Stimulated activated CD8-positive, alpha-beta memory T cell treated with anti-CD3 and anti-CD28 coated beads, Interleukin-7, amount 100 ng/mL, for 4 hours (primary cell): ENCODE data around the gene INTS1.
A peak's percentile ranks its signal among the peaks of the same experiment; 100 is the strongest.
"Not testable (repeated sequence)": the region's sequence is repeated elsewhere in the genome, so short reads cannot be mapped to it uniquely, and the experiment has no call there.

ENCODE experiments used
- DNase-seq, 2 donors: peaks; one replicate each; pipeline ENCODE4 v3.0.0-alpha.2; 2020; ENCODE audit warnings: low read depth in 2 of 2

INTS1 gene

DNA sequence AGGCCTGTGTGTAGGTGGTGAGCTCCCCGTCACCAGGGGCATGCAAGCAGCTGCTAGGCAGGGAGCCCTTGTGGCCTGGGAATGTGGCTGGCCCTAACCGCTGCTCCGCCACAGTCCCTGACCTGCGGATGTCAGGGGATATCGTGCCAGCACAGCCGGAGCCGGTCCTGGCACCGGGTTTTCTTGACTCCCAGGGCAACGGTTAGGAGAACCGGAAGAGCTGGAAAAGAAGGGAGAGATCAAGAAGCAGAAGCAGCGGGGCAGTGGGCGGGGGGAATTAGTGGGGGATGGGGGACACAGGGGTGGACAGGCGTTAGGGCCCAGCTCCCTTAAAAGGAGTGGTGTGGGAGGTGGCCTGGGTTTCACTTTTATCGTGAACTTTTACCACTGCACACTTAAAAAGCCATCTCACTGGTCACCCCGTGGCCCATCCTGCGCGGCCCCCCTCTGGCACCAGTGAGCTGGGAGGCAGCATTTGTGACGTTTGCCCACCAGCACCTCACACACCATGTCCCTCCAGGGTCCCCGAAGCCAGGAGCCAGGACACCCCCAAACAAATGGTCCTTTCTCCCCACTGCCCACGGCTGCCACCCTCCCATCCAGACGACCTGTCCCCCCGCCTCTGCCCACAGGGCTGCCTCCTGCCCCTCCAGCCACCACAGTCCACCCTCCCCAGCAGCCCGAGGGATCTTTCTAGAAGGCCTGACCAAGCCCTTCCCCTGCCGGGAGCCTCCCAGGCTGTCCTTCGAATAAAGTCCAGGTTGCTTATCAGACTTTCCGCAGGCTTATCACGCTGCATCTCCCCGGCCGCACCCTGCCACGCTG, 43.2 kb downstream of the INTS1 start:
- DNase-seq, result no peak

GRCh38 chr7:1459920-1460820, 44.0 kb downstream of the INTS1 start:
- no peak for DNase-seq

- DNase-seq, result peak; percentile 91 to 95
These were observed 44.7 kb downstream of the INTS1 start for GRCh38 chr7:1459512-1459892.

DNA sequence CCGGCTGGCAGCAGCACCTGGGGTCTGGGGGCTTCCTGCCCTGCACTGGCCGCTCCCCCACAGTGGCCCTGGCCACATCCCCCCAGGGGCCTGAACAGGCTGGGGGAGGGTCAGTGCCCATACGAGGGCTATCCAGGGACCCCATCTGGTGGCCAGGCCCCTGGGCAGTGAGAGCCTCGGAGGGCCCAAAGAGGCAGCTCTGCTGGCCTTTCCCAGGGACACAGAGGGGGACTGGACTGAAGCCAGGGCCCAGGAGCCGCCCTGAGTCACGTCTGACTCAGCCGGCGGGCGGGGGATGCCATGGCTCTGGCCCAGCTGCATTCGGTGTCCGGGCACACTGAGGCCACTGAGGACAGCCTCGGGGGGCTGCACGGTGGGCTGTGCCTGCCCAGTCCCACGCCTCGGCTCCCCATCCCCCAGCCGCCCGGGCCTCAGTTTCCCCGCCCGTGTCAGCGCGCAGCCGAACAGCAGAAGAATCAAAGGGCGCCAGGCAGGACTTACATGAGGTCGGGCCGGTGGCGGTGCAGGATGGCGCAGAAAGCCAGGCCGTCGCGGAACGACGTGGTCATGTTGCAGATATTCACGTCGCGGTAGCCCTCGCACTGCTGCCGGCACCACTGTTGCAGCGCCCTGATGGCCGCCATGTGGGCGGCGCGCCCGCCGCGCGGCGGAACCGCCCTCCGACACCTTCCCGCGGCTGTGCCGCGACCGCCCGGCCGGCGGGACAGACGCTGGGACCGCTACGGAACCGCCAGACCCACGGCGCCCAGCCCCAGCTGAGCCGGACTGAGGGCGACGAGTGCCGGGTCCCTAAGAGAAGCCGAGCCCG, 45.3 kb downstream of the INTS1 start, which contains the start of gene MICALL2:
MICALL2 (minus strand) TSS at position 788 of the 829 bp plus-strand sequence; CDS start at position 644, 144 bp downstream.
- DNase-seq, result no peak

GRCh38 chr7:1457949-1458682, 46.1 kb downstream of the INTS1 start:
- DNase-seq, result no peak

GRCh38 chr7:1457059-1457948, 46.9 kb downstream of the INTS1 start:
- DNase-seq, result no peak

DNA sequence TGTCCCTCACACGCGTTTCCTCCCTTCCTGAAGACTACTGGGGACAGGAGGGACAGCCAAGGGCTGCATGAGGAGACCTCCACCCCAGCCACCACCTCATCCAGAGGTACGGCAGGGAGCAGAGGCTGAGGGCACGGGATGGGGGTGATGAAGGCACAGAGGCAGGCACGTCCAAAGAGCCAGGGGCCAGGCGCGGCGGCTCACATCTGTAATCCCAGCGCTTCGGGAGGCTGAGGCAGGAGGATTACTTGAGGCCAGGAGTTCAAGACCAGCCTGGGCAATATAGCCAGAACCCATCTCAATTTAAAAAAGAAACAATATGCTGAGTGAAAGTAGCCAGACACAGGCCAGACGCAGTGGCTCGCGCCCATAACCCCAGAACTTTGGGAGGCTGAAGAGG, 48.2 kb downstream of the INTS1 start:
- DNase-seq, result no peak

DNA sequence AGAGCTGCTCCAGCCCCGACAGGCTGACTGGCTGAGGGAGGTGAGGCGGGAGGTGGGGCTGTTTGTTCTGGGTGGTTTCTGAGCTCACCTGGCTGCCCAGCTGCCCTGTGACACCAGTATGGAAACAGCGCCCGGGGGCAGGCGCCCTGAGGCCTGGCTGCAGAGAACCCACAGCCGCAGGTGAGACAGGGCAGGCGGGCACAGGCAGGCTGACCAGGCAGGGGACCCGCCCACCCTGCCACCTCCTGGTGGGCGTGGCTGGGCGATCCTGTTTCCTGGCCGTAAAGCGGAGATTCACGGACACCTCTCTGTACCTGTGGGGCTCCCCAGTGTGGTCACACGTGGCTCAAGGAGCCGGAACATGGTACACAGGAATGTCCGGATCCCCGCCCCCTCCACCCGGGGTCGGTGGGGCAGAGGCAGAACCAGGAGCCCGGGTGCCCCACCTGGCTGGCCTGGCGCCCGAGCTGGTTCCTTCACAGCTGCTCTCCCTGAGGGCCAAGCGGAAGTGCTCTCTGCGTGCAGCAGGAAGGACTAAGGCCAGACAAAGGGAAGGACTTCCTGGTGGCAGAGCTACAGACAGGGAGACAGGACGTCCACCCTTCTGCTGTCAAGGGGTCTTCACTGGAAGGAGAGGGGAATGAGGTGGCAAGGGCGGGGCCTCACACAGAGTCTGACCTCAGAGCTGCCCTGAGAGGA, 48.8 kb downstream of the INTS1 start:
- no peak for DNase-seq

- DNase-seq, result no peak
These were observed 49.6 kb downstream of the INTS1 start for GRCh38 chr7:1454542-1454941.

DNA sequence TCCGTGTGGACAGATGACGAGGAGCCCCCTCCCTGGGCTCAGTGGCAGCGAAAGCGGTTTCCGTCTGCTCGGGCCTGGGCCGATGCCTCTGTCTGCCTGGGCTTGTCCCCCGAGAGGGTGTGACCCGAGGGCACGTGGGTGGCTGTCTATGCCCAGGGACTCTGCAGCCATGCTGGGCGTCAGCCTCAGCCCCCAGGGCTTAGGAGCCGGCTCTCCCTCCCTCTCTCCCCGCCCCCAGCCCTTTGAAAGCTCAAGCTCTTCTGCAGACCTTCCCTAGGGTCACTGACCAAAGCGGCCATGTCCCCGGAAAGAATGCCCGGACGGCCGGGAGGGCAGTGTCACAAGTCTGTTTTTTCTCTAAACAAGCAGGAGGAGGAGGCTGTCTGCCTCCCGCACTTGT, 52.0 kb downstream of the INTS1 start:
- no peak for DNase-seq

- no peak for DNase-seq
These were observed 53.2 kb downstream of the INTS1 start for GRCh38 chr7:1450987-1451386.

DNA sequence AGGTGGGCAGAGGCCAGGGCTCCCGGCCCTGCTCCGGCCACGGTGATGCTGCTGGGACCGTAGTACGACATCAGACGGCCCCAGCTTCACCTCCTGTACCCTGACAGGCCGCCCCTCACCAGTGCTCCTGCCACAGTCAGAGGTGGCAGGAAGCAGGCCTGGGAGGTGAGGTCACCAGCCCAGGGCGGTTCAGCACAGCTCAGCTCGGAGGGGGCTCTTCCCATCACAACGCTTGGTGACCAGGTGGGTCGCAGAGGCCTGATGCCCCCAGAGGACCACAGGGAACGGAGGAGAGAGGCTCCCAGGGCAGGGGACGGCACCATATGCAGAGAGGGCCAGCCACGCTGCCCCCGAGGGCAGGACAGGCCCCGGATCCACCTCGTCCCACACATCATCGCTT, 53.8 kb downstream of the INTS1 start:
- no peak for DNase-seq

GRCh38 chr7:1449951-1450350, 54.2 kb downstream of the INTS1 start:
- DNase-seq, result no peak

DNA sequence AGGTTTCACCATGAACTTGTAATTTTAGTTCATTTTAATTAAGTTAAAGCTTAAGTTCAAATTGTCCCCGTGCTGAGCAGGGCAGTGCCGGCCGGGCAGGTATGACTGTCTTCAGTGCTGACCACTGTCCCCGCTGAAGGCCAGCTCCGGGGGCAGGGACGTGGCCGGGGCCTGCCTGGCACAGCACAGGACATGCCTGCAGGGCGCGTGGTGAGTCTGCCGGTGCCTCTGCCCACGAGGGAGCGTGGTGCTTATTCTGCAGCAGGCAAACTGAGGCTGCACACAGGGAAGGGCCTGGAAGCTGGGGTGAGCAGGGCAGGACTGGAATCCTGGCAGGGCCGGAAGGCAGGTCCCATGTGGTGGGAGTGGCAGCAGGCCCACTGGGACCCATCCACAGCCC, 54.7 kb downstream of the INTS1 start:
- no peak for DNase-seq

- DNase-seq, result no peak
These were observed 55.2 kb downstream of the INTS1 start for GRCh38 chr7:1448958-1449357.

GRCh38 chr7:1447551-1448244, 56.5 kb downstream of the INTS1 start:
- DNase-seq, result no peak

- DNase-seq, result no peak
These were observed 57.1 kb downstream of the INTS1 start for GRCh38 chr7:1447112-1447511.

GRCh38 chr7:1446620-1447032, 57.6 kb downstream of the INTS1 start:
- DNase-seq, result no peak

DNA sequence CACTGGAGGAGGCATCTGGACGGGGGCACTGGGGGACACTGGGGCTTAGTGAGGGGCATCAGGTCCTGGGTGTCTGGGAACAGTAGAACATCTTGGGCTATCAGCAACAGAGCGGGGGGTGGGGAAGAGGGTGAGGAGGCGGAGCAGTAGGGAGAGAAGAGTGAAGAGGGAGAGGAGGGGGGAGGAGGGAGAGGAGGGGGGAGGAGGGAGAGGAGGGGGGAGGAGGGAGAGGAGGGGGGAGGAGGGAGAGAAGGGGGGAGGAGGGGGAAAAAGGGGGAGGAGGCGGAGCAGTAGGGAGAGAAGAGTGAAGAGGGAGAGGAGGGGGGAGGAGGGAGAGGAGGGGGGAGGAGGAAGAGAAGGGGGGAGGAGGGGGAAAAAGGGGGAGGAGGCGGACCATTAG, 58.2 kb downstream of the INTS1 start:
- not testable (repeated sequence) for DNase-seq
